Measurements from ENCODE around the gene TOP2A.

Gene TOP2A

GRCh38 chr17:40350689-40351358 is 66.9 kb downstream of the TOP2A start:
- Histone ChIP-seq H3K9me3 (ENCODE audit: low read length) (no peaks in the 10 kb centered on the region), H3K27me3 (ENCODE audit: insufficient read depth, low read length) (no peaks in the 10 kb centered on the region), H2AFZ (ENCODE audit: low read depth, low read length) (no peak overlapping the region), H3K36me3 (ENCODE audit: insufficient read depth, low read length) (peaks cover 7% of the 10 kb centered on the region), H3K4me1 (ENCODE audit: insufficient read depth, low read length) (peaks cover 66% of the 10 kb centered on the region), H3K4me3 (ENCODE audit: low read length) (peak overlapping the region; percentile 22)

- H3K4me1 ChIP-seq (ENCODE audit: insufficient read depth, low read length) = peaks cover 72% of the 10 kb centered on the region
- H3K9me3 ChIP-seq (ENCODE audit: low read length) = no peaks in the 10 kb centered on the region
- H2AFZ ChIP-seq (ENCODE audit: low read depth, low read length) = no peak overlapping the region
- no peaks in the 10 kb centered on the region for H3K27me3 ChIP-seq (ENCODE audit: insufficient read depth, low read length)
- H3K4me3 ChIP-seq (ENCODE audit: low read length) = no peak overlapping the region
- H3K36me3 ChIP-seq (ENCODE audit: insufficient read depth, low read length) = peaks cover 7% of the 10 kb centered on the region
Measured at GRCh38 chr17:40349895-40350688, 67.6 kb downstream of the TOP2A start.

GRCh38 chr17:40349477-40349894 is 68.2 kb downstream of the TOP2A start:
- H3K4me3 ChIP-seq (ENCODE audit: low read length) = no peak overlapping the region

GRCh38 chr17:40348562-40349476 is 68.9 kb downstream of the TOP2A start:
- no peaks in the 10 kb centered on the region for H3K27me3 ChIP-seq (ENCODE audit: insufficient read depth, low read length)
- no peaks in the 10 kb centered on the region for H3K9me3 ChIP-seq (ENCODE audit: low read length)
- no peak overlapping the region for H3K4me3 ChIP-seq (ENCODE audit: low read length)
- H2AFZ ChIP-seq (ENCODE audit: low read depth, low read length) = no peak overlapping the region
- H3K4me1 ChIP-seq (ENCODE audit: insufficient read depth, low read length) = peaks cover 79% of the 10 kb centered on the region
- H3K36me3 ChIP-seq (ENCODE audit: insufficient read depth, low read length) = peaks cover 7% of the 10 kb centered on the region

More at GRCh38 chr17:40349477-40349894, 68.2 kb downstream of the TOP2A start:
- Histone ChIP-seq H3K9me3 (ENCODE audit: low read length) (no peaks in the 10 kb centered on the region), H3K36me3 (ENCODE audit: insufficient read depth, low read length) (peaks cover 7% of the 10 kb centered on the region), H2AFZ (ENCODE audit: low read depth, low read length) (no peak overlapping the region), H3K27me3 (ENCODE audit: insufficient read depth, low read length) (no peaks in the 10 kb centered on the region), H3K4me1 (ENCODE audit: insufficient read depth, low read length) (peaks cover 78% of the 10 kb centered on the region)

- no peaks in the 10 kb centered on the region for H3K27me3 ChIP-seq (ENCODE audit: insufficient read depth, low read length)
- peaks cover 85% of the 10 kb centered on the region for H3K4me1 ChIP-seq (ENCODE audit: insufficient read depth, low read length)
- peaks cover 7% of the 10 kb centered on the region for H3K36me3 ChIP-seq (ENCODE audit: insufficient read depth, low read length)
- H3K4me3 ChIP-seq (ENCODE audit: low read length) = no peak overlapping the region
- no peak overlapping the region for H2AFZ ChIP-seq (ENCODE audit: low read depth, low read length)
- no peaks in the 10 kb centered on the region for H3K9me3 ChIP-seq (ENCODE audit: low read length)
Measured at GRCh38 chr17:40348136-40348504, 69.6 kb downstream of the TOP2A start.

- Histone ChIP-seq H3K36me3 (ENCODE audit: insufficient read depth, low read length) (peaks cover 6% of the 10 kb centered on the region), H3K4me3 (ENCODE audit: low read length) (no peak overlapping the region), H3K4me1 (ENCODE audit: insufficient read depth, low read length) (peaks cover 91% of the 10 kb centered on the region), H3K27me3 (ENCODE audit: insufficient read depth, low read length) (no peaks in the 10 kb centered on the region), H3K9me3 (ENCODE audit: low read length) (no peaks in the 10 kb centered on the region), H2AFZ (ENCODE audit: low read depth, low read length) (no peak overlapping the region)
Measured at GRCh38 chr17:40347319-40348135, 70.2 kb downstream of the TOP2A start.

GRCh38 chr17:40346765-40347158 is 70.9 kb downstream of the TOP2A start:
- H3K27me3 ChIP-seq (ENCODE audit: insufficient read depth, low read length) = no peaks in the 10 kb centered on the region
- H3K9me3 ChIP-seq (ENCODE audit: low read length) = no peaks in the 10 kb centered on the region
- no peaks in the 10 kb centered on the region for H3K36me3 ChIP-seq (ENCODE audit: insufficient read depth, low read length)
- no peak overlapping the region for H2AFZ ChIP-seq (ENCODE audit: low read depth, low read length)
- H3K4me1 ChIP-seq (ENCODE audit: insufficient read depth, low read length) = peaks cover 86% of the 10 kb centered on the region
- H3K4me3 ChIP-seq (ENCODE audit: low read length) = no peak overlapping the region

GRCh38 chr17:40345994-40346764 is 71.5 kb downstream of the TOP2A start:
- Histone ChIP-seq H3K4me1 (ENCODE audit: insufficient read depth, low read length) (peaks cover 80% of the 10 kb centered on the region), H3K27me3 (ENCODE audit: insufficient read depth, low read length) (no peaks in the 10 kb centered on the region), H3K36me3 (ENCODE audit: insufficient read depth, low read length) (no peaks in the 10 kb centered on the region), H3K4me3 (ENCODE audit: low read length) (peak overlapping the region; percentile 49), H2AFZ (ENCODE audit: low read depth, low read length) (no peak overlapping the region), H3K9me3 (ENCODE audit: low read length) (no peaks in the 10 kb centered on the region)

GRCh38 chr17:40345161-40345993 is 72.3 kb downstream of the TOP2A start:
- Histone ChIP-seq H3K9me3 (ENCODE audit: low read length) (no peaks in the 10 kb centered on the region), H2AFZ (ENCODE audit: low read depth, low read length) (peak overlapping the region; percentile 78), H3K4me1 (ENCODE audit: insufficient read depth, low read length) (peaks cover 77% of the 10 kb centered on the region), H3K36me3 (ENCODE audit: insufficient read depth, low read length) (no peaks in the 10 kb centered on the region), H3K27me3 (ENCODE audit: insufficient read depth, low read length) (no peaks in the 10 kb centered on the region), H3K4me3 (ENCODE audit: low read length) (peak overlapping the region; percentile 49)

GRCh38 chr17:40344421-40345160 is 73.1 kb downstream of the TOP2A start:
- Histone ChIP-seq H2AFZ (ENCODE audit: low read depth, low read length) (no peak overlapping the region), H3K4me3 (ENCODE audit: low read length) (no peak overlapping the region), H3K36me3 (ENCODE audit: insufficient read depth, low read length) (no peaks in the 10 kb centered on the region), H3K9me3 (ENCODE audit: low read length) (no peaks in the 10 kb centered on the region), H3K27me3 (ENCODE audit: insufficient read depth, low read length) (no peaks in the 10 kb centered on the region), H3K4me1 (ENCODE audit: insufficient read depth, low read length) (peaks cover 70% of the 10 kb centered on the region)
